ENCODE results near the gene TCHP. TPM values are rescaled to one million over a fixed set of nuclear protein-coding genes. Genes with fewer than 3 reads are reported as not detected.

TCHP gene
- total RNA-seq, 2 donors from 2014 or later = 26.1 to 31.9 TPM

DNA sequence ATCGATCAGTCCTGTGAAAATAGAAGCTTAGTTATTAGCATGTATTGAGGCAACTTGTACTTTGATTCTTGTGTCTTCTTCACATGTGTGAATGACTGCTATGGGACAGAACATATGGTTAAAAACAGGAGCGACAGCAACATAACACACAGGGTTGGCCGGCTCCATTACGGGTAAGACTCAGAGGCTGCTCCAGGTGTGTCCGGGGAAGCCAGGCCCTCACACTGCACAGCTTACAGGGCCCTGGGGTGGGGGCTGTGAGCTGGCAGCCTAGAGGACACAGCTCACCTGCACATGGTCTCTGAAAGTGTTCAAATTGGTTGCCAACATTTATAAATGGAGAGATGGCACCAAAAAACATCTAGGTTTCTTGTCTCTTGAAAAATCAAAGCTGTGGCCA lies 31.1 kb downstream of the TCHP start:
- H3K27ac ChIP-seq (ENCODE audit: low read depth, low read length) = no peak overlapping the region
- no peaks in the 10 kb centered on the region for H3K9me3 ChIP-seq (ENCODE audit: control insufficient read depth, low read length)
- no peaks in the 10 kb centered on the region for H3K27me3 ChIP-seq (ENCODE audit: control insufficient read depth, insufficient read depth, low read length, poor library complexity, severe bottlenecking)
- Mint-ChIP-seq H3K4me3 (no peak overlapping the region), H3K4me1 (no peaks in the 10 kb centered on the region), H3K9me3 (no peaks in the 10 kb centered on the region), H3K36me3 (ENCODE audit: low read depth) (peaks cover 49% of the 10 kb centered on the region), H3K27me3 (ENCODE audit: insufficient read depth) (no peaks in the 10 kb centered on the region), H3K27ac (no peak overlapping the region)
- H3K36me3 ChIP-seq (ENCODE audit: control insufficient read depth, insufficient read depth, low read length) = peaks cover 65% of the 10 kb centered on the region
- H3K4me3 ChIP-seq (ENCODE audit: low read length) = no peak overlapping the region
- WGBS, 2 experiments (ENCODE audit: insufficient coverage in 1 of 2, insufficient read length in 1 of 2) = 94 to 96% methylated on average over 4 to 5 of the region's 5 CpGs
- TF ChIP-seq, protein P1, sequence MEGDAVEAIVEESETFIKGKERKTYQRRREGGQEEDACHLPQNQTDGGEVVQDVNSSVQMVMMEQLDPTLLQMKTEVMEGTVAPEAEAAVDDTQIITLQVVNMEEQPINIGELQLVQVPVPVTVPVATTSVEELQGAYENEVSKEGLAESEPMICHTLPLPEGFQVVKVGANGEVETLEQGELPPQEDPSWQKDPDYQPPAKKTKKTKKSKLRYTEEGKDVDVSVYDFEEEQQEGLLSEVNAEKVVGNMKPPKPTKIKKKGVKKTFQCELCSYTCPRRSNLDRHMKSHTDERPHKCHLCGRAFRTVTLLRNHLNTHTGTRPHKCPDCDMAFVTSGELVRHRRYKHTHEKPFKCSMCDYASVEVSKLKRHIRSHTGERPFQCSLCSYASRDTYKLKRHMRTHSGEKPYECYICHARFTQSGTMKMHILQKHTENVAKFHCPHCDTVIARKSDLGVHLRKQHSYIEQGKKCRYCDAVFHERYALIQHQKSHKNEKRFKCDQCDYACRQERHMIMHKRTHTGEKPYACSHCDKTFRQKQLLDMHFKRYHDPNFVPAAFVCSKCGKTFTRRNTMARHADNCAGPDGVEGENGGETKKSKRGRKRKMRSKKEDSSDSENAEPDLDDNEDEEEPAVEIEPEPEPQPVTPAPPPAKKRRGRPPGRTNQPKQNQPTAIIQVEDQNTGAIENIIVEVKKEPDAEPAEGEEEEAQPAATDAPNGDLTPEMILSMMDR (conservative IDR thresholded peaks at IDR 0.05) = no peak
- no peak for DNase-seq
- no peak overlapping the region for H3K9ac ChIP-seq (ENCODE audit: extremely low read depth, low read length, poor library complexity, severe bottlenecking)
- H3K4me1 ChIP-seq (ENCODE audit: control insufficient read depth, insufficient read depth, low read length) = no peaks in the 10 kb centered on the region

- Mint-ChIP-seq H3K36me3 (ENCODE audit: low read depth) (peaks cover 50% of the 10 kb centered on the region), H3K9me3 (no peaks in the 10 kb centered on the region), H3K4me1 (no peaks in the 10 kb centered on the region), H3K27ac (no peak overlapping the region), H3K27me3 (ENCODE audit: insufficient read depth) (no peaks in the 10 kb centered on the region), H3K4me3 (no peak overlapping the region)
- TF ChIP-seq, protein P1 (conservative IDR thresholded peaks at IDR 0.05) = no peak
- H3K9ac ChIP-seq (ENCODE audit: extremely low read depth, low read length, poor library complexity, severe bottlenecking) = no peak overlapping the region
- peaks cover 74% of the 10 kb centered on the region for H3K36me3 ChIP-seq (ENCODE audit: control insufficient read depth, insufficient read depth, low read length)
- no peaks in the 10 kb centered on the region for H3K27me3 ChIP-seq (ENCODE audit: control insufficient read depth, insufficient read depth, low read length, poor library complexity, severe bottlenecking)
- no peaks in the 10 kb centered on the region for H3K4me1 ChIP-seq (ENCODE audit: control insufficient read depth, insufficient read depth, low read length)
- WGBS, 2 experiments (ENCODE audit: insufficient coverage in 1 of 2, insufficient read length in 1 of 2) = 93 to 94% methylated on average over 14 of the region's 14 CpGs
- H3K4me3 ChIP-seq (ENCODE audit: low read length) = no peak overlapping the region
- DNase-seq = no peak
- no peaks in the 10 kb centered on the region for H3K9me3 ChIP-seq (ENCODE audit: control insufficient read depth, low read length)
- no peak overlapping the region for H3K27ac ChIP-seq (ENCODE audit: low read depth, low read length)
These were observed 32.9 kb downstream of the TCHP start for GRCh38 chr12:109932878-109933503.

- Histone ChIP-seq H3K4me3 (ENCODE audit: low read length) (no peak overlapping the region), H3K27me3 (ENCODE audit: control insufficient read depth, insufficient read depth, low read length, poor library complexity, severe bottlenecking) (no peaks in the 10 kb centered on the region), H3K9me3 (ENCODE audit: control insufficient read depth, low read length) (no peaks in the 10 kb centered on the region), H3K27ac (ENCODE audit: low read depth, low read length) (no peak overlapping the region), H3K9ac (ENCODE audit: extremely low read depth, low read length, poor library complexity, severe bottlenecking) (no peak overlapping the region), H3K4me1 (ENCODE audit: control insufficient read depth, insufficient read depth, low read length) (no peaks in the 10 kb centered on the region), H3K36me3 (ENCODE audit: control insufficient read depth, insufficient read depth, low read length) (peaks cover 80% of the 10 kb centered on the region)
- DNase-seq = no peak
- peaks cover 60% of the 10 kb centered on the region for H3K36me3 Mint-ChIP-seq (ENCODE audit: low read depth)
- no peaks in the 10 kb centered on the region for H3K9me3 Mint-ChIP-seq
- no peaks in the 10 kb centered on the region for H3K4me1 Mint-ChIP-seq
- no peak overlapping the region for H3K27ac Mint-ChIP-seq
- no peaks in the 10 kb centered on the region for H3K27me3 Mint-ChIP-seq (ENCODE audit: insufficient read depth)
- no peak overlapping the region for H3K4me3 Mint-ChIP-seq
- TF ChIP-seq, protein P1 (conservative IDR thresholded peaks at IDR 0.05) = peak; percentile 67
- WGBS, 2 experiments (ENCODE audit: insufficient coverage in 1 of 2, insufficient read length in 1 of 2) = 91 to 93% methylated on average over 5 of the region's 5 CpGs
These were observed 34.0 kb downstream of the TCHP start for GRCh38 chr12:109934026-109934425.
